ENCODE results near the gene COL6A3. TPM values are rescaled to one million over a fixed set of nuclear protein-coding genes. Genes with fewer than 3 reads are reported as not detected.
A peak's percentile ranks its signal among the peaks of the same experiment; 100 is the strongest.
"Not testable (repeated sequence)": the region's sequence is repeated elsewhere in the genome, so short reads cannot be mapped to it uniquely, and the experiment has no call there.

The COL6A3 gene
- polyA plus RNA-seq, 1 donor: 235 TPM

DNA sequence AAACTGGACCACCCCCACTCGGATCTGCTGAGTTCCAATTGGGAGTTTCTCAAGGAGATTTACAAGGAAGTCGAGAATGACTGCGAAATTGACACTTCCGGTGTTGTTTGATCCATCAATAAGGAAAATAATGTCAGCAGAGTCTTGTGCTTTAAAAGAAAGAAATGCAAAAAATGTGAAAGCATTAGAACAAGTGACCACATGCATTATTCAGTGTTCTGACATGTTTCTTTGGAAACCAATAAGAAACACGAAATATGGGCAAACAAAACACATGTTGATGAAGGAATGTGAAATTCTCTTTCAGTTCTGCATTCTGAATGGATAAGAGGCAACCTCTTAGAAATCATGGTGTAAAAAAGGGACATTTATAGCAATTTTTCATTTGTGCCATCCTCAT lies 25.9 kb downstream of the COL6A3 start:
- no peak for DNase-seq

DNA sequence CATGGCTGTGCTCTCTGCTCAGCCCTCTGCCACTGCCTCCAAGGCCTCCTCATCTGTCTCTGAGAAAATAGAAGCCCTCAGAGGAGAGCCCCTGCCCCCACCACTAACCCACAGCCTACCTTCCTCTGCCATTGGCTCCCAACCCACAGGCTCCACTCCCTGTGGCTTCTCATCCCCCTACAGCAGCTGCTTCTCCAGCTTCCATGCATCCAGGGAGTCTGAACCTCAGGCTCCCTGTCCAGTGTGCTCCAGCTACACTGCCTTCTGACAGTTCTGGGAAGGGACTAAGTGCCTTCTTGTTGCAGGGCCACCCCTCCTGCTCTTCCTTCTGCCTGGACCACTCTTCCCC lies 29.3 kb downstream of the COL6A3 start:
- DNase-seq: no peak

GRCh38 chr2:237383991-237384671 lies 29.8 kb downstream of the COL6A3 start:
- DNase-seq: no peak

DNA sequence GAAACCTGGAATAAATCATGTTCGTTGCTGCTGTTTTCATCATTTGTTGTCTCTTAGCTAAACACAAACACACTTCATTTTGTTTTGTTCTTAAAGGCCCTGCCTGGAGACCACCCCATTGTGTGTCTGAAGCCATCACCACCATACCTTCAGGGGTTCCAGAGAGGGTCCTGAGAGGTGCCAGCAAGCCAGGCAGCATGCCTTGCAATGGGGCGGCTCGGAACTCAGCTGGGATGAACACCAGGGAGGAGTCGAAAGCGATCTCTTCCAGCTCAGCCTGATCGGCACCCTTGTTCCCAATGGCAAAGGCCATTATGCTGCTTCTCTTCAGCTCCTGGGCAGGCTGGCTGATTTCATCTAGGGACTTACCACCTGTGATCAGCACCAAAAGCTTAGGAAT lies 33.2 kb downstream of the COL6A3 start:
- DNase-seq: no peak

- no peak for DNase-seq
Measured at GRCh38 chr2:237379636-237380035, 34.3 kb downstream of the COL6A3 start.

DNA sequence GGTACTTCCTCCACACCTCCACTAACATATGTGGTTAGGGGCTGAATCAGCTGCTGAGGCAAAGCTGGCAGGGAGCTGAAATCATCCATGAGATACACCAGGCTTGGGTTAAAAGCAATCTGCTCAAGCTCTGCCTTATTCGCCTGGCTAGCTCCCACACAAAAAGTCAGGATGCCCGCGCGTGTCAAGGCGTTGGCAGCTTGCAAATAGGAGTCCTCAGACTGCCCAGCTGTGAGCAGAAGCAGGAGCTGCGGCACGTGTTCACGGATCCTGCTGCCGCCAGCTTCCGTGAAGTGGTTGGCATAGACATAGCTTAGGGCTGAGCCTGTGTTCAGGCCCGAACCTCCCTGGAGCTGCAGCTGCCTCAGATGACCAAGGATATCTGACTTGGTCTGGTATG lies 35.3 kb downstream of the COL6A3 start:
- no peak for DNase-seq

GRCh38 chr2:237374284-237375060 lies 39.5 kb downstream of the COL6A3 start:
- no peak for DNase-seq

- DNase-seq: no peak
Measured at GRCh38 chr2:237371856-237372255, 42.1 kb downstream of the COL6A3 start.

DNA sequence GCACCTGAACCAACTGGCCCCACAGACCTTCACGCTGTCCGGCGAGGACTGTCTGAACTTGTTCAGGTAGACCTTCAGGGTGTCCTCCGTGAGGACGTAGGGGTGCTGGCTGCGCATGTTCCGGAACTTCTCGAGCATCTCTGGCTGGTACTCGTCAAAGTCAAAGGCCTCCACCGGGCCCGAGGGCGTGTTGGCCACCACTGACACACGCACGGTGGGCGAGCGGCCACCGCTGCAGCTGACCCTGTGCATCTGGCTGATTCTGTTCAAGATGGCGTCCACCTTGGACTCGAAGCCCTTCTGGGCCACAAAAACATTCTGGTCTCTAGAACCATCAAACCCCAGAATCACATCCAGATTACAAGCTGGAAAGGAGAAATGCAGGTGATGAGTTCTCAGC lies 48.3 kb downstream of the COL6A3 start:
- DNase-seq: no peak

DNA sequence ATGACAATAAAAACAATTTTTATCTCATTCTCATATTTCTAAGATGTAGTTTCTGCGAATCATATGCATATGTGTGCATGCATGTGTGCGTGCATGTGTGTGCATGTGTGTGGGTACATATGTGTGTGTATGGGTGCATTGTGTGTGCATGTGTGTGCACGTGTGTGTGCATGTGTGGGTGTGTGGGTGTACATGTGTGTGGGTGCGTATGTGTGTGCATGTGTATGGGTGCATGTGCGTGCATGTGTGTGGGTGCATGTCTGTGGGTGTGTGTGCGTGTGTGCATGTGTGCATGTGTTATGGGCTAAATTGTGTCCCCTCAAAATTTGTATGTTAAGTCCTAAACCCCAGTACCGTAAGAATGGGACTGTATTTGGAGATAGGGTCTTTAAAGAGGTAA lies 49.3 kb downstream of the COL6A3 start:
- DNase-seq: no peak

DNA sequence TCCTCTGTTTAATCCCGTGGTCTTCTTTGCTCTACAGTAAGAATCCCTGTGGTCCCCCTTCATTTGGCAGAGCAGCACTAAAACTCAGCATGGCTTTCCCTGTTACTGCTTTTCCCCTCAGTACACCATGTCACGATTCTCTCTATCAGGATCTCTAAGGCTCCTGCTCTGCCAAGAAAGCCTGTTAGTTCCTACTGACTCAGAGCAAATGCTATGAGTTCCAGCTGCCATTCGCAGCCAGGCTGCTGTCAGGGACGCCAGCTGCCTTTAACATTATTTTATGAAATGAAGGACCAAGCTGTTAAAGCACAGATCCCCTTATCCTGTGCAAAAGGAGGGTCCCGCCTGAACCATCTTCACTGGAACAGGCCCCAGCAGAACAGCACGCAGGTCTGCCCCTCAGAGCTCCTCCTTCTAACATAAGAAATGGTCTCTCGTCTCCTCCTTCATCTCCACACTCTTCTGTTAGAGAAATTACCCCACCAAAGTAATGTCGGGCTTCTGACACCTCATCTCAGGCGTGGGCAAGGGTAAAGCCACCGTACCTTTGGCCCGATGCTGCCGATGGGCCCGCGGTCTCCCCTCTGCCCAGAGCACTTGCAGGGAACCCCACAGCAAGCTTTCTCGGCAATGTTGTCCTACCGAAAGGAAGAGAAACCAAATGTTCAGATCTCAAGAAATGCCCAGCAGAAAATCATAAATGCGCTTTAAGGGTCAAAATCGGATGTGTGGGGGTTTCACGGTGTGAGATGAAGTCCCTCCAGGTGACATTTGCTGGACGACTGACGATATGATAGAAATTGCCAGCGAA lies 52.6 kb downstream of the COL6A3 start:
- DNase-seq: no peak

DNA sequence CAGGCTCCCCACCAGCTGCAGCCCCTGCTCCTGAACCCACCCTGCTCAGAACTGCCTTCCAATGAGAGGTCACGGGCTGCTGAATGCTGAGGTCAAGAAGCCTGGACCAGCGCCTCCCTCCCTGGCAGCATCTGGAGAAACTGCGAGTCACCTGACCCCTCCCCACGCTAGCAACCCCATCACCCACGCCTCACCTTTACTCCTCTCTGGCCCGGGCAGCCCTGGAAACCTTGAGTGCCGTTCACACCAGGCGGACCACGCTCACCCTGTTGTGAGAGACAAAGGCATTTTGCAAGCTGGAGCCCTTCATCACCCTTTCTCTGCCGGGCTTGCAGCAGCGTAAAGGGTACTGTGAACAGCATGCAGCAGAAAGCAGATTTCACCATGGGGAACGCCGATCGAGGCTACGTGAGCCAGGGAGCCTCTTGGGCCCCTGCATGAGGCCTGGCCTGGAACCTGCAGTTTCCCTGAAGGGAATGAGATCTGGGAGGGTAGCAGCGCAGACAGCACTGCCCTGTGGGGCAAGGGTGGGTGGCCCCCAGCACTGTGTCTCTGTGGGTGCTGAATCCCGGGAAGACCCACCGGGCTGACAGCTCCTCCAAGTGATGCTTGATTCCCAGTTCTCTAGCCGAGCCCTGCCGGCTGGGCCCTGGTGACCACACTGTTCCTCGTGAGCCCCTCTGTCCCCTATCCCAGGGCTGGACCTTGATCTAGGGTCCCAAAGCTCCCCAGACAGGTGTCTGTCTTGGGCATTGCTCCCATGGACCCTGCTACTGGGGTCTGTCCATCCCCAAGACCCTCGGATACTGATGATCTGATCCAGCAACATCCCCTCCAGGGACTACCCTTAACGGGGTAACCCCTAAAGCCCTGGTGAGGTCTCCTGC lies 53.8 kb downstream of the COL6A3 start:
- no peak for DNase-seq

GRCh38 chr2:237359518-237359840 lies 54.5 kb downstream of the COL6A3 start:
- no peak for DNase-seq

DNA sequence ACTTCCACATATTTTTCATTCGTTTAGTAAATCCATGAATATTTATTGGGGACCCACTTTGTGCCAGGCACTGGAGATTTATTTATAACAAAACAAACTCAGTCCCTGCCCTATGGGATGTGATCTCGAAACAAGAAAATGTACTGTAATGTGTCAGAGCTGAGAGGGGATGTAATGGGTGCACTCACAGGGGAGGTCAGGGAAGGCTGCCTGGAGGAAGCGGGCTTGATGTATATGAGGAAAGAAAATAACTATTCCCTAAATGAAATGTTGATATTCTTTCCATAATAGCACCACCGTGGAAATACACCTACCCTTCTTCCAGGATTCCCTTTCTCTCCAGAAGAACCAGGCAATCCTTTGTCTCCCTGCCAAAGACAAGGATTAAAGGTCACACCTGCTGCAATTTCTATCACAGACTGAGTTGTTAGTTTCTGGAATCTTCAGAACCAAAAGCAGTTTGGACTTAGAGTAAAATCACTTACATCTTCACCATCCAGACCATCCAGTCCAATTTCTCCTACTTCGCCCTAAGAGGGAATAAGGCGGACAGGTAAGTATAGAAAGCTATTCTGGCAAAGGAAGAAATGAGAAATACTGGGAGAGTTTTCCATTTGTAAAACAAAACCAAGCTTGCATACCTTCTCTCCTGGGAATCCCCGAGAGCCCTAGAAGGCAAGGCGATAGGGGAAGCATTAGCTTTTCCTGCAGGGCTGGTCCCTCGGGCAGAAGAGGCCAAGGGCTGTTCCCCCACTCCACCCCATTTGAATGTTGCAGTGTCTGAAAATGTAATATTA lies 55.0 kb downstream of the COL6A3 start:
- DNase-seq: no peak

DNA sequence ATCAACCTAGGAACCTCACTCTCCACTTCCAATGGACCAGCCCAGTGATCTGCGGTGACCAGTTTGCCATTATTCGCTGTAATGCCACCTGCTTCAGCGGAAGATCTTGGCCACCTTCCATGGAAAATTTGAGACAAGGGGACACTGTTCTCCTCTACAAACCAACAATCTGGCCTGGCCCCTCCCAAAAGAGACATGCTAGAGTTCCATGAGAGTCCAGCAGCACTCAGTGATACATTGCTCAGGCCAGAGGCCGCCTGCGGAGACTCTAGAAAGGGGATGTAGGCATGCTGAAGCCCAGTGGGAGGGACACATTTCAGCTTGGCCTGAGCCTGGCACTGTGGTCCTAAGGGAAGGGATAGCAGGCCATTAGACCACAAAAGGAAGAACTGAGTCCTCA lies 58.3 kb downstream of the COL6A3 start:
- DNase-seq: no peak

DNA sequence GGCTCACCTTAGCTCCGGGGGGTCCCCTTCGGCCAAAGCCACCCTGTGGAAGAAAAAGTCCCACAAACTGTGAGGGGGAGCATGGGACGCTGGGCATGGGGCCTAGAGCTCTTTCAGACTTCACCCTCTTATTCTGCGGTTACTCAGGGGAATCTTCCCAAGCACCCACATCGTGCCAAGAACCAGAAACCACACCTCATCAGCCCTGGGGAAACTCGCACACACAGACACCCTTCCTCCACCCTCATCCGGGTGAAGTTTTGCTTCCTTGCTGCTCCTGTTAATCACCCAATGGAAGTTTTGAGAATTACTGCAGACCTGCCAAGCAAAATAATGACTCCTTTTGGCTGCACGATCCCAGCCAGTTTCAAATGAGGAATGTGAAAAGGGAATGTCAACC lies 59.1 kb downstream of the COL6A3 start:
- DNase-seq: no peak

DNA sequence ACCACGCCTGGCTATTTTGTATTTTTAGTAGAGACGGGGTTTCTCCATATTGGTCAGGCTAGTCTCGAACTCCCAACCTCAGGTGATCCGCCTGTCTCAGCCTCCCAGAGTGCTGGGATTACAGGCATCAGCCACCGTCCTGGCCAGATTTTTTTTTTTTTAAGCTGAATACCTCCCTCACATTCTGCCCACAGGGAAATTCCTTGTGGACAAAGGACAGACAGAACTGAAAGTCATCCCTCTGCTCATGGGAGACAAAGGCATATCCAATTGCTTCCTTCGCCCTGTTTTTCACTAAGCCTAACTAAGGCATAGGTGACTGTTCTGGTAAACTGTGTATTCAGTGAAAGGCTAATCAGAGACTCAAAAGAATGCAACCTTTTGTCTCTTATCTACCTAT lies 59.8 kb downstream of the COL6A3 start:
- DNase-seq: not testable (repeated sequence)

- peak; percentile 55 for DNase-seq
Measured at GRCh38 chr2:237353215-237353614, 60.7 kb downstream of the COL6A3 start.

DNA sequence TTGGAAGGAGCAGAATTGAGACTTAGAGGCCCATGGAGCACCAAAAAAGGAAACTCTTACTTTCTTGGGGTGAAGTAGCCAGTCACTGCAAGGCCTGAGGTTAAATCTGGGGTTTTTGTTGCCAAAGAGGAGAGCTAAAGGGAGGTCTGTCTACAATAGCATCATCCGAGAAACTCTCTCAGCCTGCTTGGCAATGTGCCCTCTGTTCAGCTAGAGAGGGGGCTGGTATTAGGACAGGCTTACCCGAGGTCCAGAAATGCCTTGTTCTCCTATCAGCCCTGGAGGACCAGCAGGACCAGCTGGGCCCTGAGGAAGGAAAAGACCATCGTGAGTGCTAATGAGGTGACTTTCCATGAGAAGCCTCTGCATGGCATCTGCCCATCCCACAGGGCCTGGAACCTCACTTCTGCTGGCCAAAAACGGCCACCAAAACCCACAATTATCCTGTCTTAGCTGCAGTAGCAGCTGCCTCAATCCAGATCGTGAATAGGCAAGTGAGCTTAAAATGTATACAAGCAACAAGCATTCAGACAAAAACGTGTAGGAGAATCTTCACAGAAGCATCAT lies 61.6 kb downstream of the COL6A3 start:
- DNase-seq: no peak

DNA sequence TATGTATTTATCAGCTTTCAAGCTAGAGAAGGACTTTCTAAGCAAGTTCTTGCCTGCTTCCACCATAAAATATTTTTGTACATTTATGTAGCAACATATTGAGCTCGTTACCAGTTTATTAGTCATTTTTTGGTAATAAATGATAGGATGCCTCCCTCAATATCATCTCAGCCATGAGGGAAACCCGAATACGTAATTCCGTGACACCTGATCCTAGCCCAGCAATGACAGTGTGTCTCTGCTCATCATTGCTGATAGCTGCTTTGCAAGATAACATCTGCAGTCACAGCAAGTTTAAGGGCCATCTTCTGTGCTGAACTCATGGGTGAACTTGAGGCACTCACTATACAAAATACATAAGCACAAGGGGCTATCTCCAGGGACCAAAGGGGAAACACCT lies 62.2 kb downstream of the COL6A3 start:
- DNase-seq: no peak

- no peak for DNase-seq
Measured at GRCh38 chr2:237351046-237351445, 62.9 kb downstream of the COL6A3 start.

Measured in left kidney (tissue), 2 donors.